Smooth muscle cell (in vitro differentiated cells): ENCODE results near the gene UGT1A1. TPM values are rescaled to one million over a fixed set of nuclear protein-coding genes. Genes with fewer than 3 reads are reported as not detected.

Experiments
- DNase-seq: peaks from one replicate; lab custom pipeline; 2025; ENCODE audit not compliant: unreplicated experiment; lab: John Stamatoyannopoulos, UW
- H2AFZ ChIP-seq: fragments of 200-600 bp; sonication (generic); 2 replicates; pipeline ENCODE4 v1.6.0; 2016; ENCODE audit warnings: antibody characterized with exemption, low read depth, mild to moderate bottlenecking
- H3F3A ChIP-seq: fragments of 200-600 bp; sonication (generic); 2 replicates; pipeline ENCODE4 v1.6.0; 2017; ENCODE audit warnings: antibody characterized with exemption, low read depth
- H3K27ac ChIP-seq: fragments of 200-600 bp; sonication (generic); 2 replicates; pipeline ENCODE4 v1.5.1; 2016; ENCODE audit warnings: low read depth, mild to moderate bottlenecking
- H3K27me3 ChIP-seq: fragments of 200-600 bp; sonication (generic); 2 replicates; pipeline ENCODE4 v1.6.1; 2016; ENCODE audit warnings: low read depth, mild to moderate bottlenecking
- H3K36me3 ChIP-seq: fragments of 200-600 bp; sonication (generic); 2 replicates; pipeline ENCODE4 v1.5.1; 2016; ENCODE audit warnings: low read depth
- H3K4me1 ChIP-seq: fragments of 200-600 bp; sonication (generic); 2 replicates; pipeline ENCODE4 v1.5.1; 2016; ENCODE audit warnings: low read depth
- H3K4me2 ChIP-seq: fragments of 200-600 bp; sonication (generic); 2 replicates; pipeline ENCODE4 v1.6.0; 2016; ENCODE audit warnings: mild to moderate bottlenecking
- H3K4me3 ChIP-seq: fragments of 200-600 bp; sonication (generic); 2 replicates; pipeline ENCODE4 v1.5.1; 2016; ENCODE audit warnings: mild to moderate bottlenecking
- H3K79me2 ChIP-seq: fragments of 200-600 bp; sonication (generic); 2 replicates; pipeline ENCODE4 v1.6.0; 2016; ENCODE audit warnings: low read depth, mild to moderate bottlenecking
- H3K9ac ChIP-seq: fragments of 200-600 bp; sonication (generic); 2 replicates; pipeline ENCODE4 v1.6.0; 2016; ENCODE audit warnings: low read depth
- H3K9me3 ChIP-seq: fragments of 200-600 bp; sonication (generic); replicated peaks from 2 replicates; pipeline ENCODE4 v1.5.1; 2016; ENCODE audit warnings: low read depth
- H4K20me1 ChIP-seq: fragments of 200-600 bp; sonication (generic); 2 replicates; pipeline ENCODE4 v1.6.0; 2016; ENCODE audit warnings: low read depth
- WGBS: methylation state at CpG from one replicate; pipeline ENCODE4 v1.1.7; 2016; ENCODE audit warnings: low lambda C conversion rate; 5-methylcytosine and 5-hydroxymethylcytosine counted together
- polyA plus RNA-seq: library from polyadenylated mRNA; unstranded; fragments of >200 nt; fragmentation: Nextera tagmentation; extraction: Ambion mirVana; gene quantifications from 2 replicates; pipeline ENCODE4 v1.2.1, GENCODE V29; 2016
- total RNA-seq: library from RNA; depleted of rRNA; stranded (reverse); fragments of >200 nt; gene quantifications from 2 replicates; pipeline ENCODE4 v1.2.3, GENCODE V29; 2014
- TF ChIP-seq, protein P1 (sequence below): fragments of 200-600 bp; sonication (generic); IDR thresholded peaks from 2 replicates; pipeline ENCODE4 v1.5.1; 2017; ENCODE audit warnings: borderline replicate concordance, mild to moderate bottlenecking, antibody characterized with exemption; ENCODE audit not compliant: insufficient read depth, poor library complexity, severe bottlenecking

UGT1A1 gene
- total and polyA plus RNA-seq, 2 experiments from 2014 or later: not detected

DNA sequence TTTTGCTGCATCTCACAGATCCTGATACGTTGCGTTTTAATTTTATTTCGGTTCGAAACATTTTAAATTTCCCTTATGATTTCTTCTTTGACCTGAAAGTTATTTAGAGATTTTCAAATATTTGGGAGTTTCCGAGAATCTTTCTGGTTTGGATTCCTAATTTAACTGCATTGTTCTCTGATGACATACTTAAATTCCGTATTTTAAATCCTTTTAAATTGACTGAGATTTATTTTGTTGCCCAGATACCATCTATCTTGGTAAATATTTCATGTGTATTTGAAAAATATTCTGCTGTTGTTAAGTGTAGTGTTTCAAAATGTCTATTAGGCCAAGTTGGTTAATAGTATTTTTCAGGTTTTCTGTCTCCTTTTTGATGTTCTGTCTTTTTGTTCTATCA lies 55.8 kb downstream of the UGT1A1 start:
- Histone ChIP-seq H3K36me3 (no peaks in the 10 kb centered on the region), H2AFZ (no peak overlapping the region), H3K27me3 (no peaks in the 10 kb centered on the region), H3K9ac (no peak overlapping the region), H3K9me3 (no peaks in the 10 kb centered on the region), H3K79me2 (no peaks in the 10 kb centered on the region), H3F3A (no peaks in the 10 kb centered on the region), H4K20me1 (no peaks in the 10 kb centered on the region), H3K4me3 (no peak overlapping the region), H3K4me1 (no peaks in the 10 kb centered on the region), H3K27ac (no peak overlapping the region), H3K4me2 (no peak overlapping the region)
- WGBS: 86% methylated on average over 6 of the region's 6 CpGs
- DNase-seq: no peak
- TF ChIP-seq, protein P1, sequence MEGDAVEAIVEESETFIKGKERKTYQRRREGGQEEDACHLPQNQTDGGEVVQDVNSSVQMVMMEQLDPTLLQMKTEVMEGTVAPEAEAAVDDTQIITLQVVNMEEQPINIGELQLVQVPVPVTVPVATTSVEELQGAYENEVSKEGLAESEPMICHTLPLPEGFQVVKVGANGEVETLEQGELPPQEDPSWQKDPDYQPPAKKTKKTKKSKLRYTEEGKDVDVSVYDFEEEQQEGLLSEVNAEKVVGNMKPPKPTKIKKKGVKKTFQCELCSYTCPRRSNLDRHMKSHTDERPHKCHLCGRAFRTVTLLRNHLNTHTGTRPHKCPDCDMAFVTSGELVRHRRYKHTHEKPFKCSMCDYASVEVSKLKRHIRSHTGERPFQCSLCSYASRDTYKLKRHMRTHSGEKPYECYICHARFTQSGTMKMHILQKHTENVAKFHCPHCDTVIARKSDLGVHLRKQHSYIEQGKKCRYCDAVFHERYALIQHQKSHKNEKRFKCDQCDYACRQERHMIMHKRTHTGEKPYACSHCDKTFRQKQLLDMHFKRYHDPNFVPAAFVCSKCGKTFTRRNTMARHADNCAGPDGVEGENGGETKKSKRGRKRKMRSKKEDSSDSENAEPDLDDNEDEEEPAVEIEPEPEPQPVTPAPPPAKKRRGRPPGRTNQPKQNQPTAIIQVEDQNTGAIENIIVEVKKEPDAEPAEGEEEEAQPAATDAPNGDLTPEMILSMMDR: no peak

DNA sequence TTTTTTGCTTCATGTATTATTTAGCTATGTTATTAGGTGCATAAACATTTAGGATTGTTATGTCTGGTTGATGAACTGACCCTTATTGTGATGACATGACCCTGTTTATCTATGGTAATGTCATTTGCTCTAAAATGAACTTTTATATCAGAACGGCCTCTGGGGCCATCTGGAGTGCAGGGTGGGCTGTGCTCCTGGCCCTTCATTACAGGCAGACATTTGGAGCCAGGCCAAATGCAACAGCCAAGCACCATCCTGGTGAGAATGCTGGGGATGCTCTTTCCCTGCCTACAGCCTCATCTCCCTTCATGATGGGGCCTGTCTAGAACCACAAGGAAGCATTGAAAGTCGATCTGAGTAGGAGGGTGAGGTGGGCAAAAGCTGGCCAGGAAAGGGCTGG lies 56.3 kb downstream of the UGT1A1 start:
- Histone ChIP-seq H3K9ac (no peak overlapping the region), H3K4me2 (no peak overlapping the region), H3K79me2 (no peaks in the 10 kb centered on the region), H2AFZ (no peak overlapping the region), H3K9me3 (no peaks in the 10 kb centered on the region), H3F3A (no peaks in the 10 kb centered on the region), H4K20me1 (no peaks in the 10 kb centered on the region), H3K4me1 (no peaks in the 10 kb centered on the region), H3K4me3 (no peak overlapping the region), H3K36me3 (no peaks in the 10 kb centered on the region), H3K27ac (no peak overlapping the region), H3K27me3 (no peaks in the 10 kb centered on the region)
- TF ChIP-seq, protein P1: no peak
- WGBS: 64% methylated on average over 2 of the region's 2 CpGs
- no peak for DNase-seq

DNA sequence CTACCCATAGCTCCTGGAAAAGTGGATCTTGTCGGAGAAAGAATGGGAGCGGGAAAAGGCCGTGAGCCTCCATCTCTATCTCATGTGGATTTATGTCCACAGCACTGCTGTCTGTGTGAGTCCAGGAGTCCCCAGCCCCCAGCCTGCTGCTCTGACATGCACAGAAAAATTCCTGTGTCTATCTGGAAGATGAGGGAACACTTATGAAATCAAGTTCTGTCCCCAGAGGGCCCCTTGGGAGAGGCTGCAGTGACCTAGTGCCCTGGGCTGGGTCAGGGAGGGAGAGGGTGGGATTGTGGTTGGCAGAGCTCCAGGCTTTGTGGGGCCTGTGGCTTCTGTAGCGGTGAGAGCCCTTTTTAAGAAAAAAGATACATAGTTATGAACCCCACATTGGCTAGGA lies 56.7 kb downstream of the UGT1A1 start:
- Histone ChIP-seq H3K27me3 (no peaks in the 10 kb centered on the region), H3K4me1 (no peaks in the 10 kb centered on the region), H2AFZ (no peak overlapping the region), H3K9me3 (no peaks in the 10 kb centered on the region), H4K20me1 (no peaks in the 10 kb centered on the region), H3F3A (no peaks in the 10 kb centered on the region), H3K36me3 (no peaks in the 10 kb centered on the region), H3K27ac (no peak overlapping the region), H3K9ac (no peak overlapping the region), H3K4me3 (no peak overlapping the region), H3K79me2 (no peaks in the 10 kb centered on the region), H3K4me2 (no peak overlapping the region)
- DNase-seq: no peak
- WGBS: 52% methylated on average over 4 of the region's 4 CpGs
- TF ChIP-seq, protein P1: no peak

DNA sequence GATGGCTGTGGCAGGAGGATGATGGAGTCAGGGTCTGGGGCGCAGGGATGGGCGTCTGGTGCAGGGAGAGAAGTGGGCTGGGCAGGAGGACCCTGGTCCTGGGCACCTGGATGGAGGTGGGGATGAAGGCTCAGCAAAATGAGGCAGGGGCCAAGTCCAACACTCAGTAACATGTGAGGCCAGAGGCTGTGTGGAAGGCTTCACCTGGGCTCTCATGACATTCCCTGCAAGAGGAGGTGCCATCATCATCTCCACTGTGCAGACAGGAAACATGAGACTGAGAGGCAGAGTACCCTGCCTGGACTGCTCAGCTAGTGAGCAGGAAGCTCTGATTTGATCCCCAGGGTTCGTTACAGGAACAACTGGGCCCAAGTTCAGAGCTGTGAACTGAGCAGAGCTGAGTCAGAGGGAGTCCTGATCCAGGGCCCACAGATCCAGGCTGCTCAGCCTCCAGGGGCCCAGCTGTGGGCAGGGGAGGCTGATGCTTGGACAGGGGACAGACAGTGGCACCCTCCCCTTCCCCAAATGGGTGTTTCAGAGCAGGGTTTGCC lies 57.4 kb downstream of the UGT1A1 start:
- TF ChIP-seq, protein P1: no peak
- DNase-seq: no peak
- no peaks in the 10 kb centered on the region for H3K36me3 ChIP-seq
- H3K9ac ChIP-seq: no peak overlapping the region
- no peaks in the 10 kb centered on the region for H3K4me1 ChIP-seq
- H3K27me3 ChIP-seq: no peaks in the 10 kb centered on the region
- H3F3A ChIP-seq: no peaks in the 10 kb centered on the region
- no peak overlapping the region for H3K27ac ChIP-seq
- no peaks in the 10 kb centered on the region for H3K9me3 ChIP-seq
- 68% methylated on average over 3 of the region's 3 CpGs for WGBS
- no peak overlapping the region for H3K4me2 ChIP-seq
- H4K20me1 ChIP-seq: no peaks in the 10 kb centered on the region
- H2AFZ ChIP-seq: no peak overlapping the region
- H3K4me3 ChIP-seq: no peak overlapping the region
- H3K79me2 ChIP-seq: no peaks in the 10 kb centered on the region
